HepG2 (cell line): ENCODE measurements around the gene TELO2. TPM values are rescaled to one million over a fixed set of nuclear protein-coding genes. Genes with fewer than 3 reads are reported as not detected.

Experiments
- GABPB1 ChIP-seq: IDR thresholded peaks from 2 replicates; pipeline ENCODE4 v1.6.1; 2016; ENCODE audit warnings: mild to moderate bottlenecking, missing genetic modification reagents, moderate library complexity, missing compliant biosample characterization
- HMGXB3 ChIP-seq: sonication (generic); formaldehyde crosslinking; IDR thresholded peaks from 2 replicates; pipeline ENCODE4 v1.4.0; 2020; ENCODE audit warnings: missing genetic modification reagents, borderline replicate concordance
- MAZ ChIP-seq, 2 experiments: sonication (generic) in 1 of 2; formaldehyde crosslinking in 1 of 2; IDR thresholded peaks; 2 replicates each; pipeline versions ENCODE4 v1.5.0 to v1.6.1; 2012 to 2020; ENCODE audit warnings: low read depth in 2 of 2, mild to moderate bottlenecking in 2 of 2, borderline replicate concordance in 1 of 2, improper control_type of control experiment in 1 of 2, low read length in 1 of 2, missing genetic modification reagents in 1 of 2, moderate library complexity in 1 of 2
- PRDM10 ChIP-seq: sonication (generic); formaldehyde crosslinking; IDR thresholded peaks from 2 replicates; pipeline ENCODE4 v1.4.0; 2020; ENCODE audit warnings: low read depth, missing genetic modification reagents
- SUZ12 ChIP-seq: fragments of 150-350 bp; IDR thresholded peaks from 2 replicates; pipeline ENCODE4 v1.6.1; 2014; ENCODE audit warnings: low read depth, low read length
- TFDP1 ChIP-seq: IDR thresholded peaks from 2 replicates; pipeline ENCODE4 v1.6.1; 2016; ENCODE audit warnings: missing compliant biosample characterization, missing genetic modification reagents, borderline replicate concordance
- THAP8 ChIP-seq: sonication (generic); formaldehyde crosslinking; IDR thresholded peaks from 2 replicates; pipeline ENCODE4 v1.5.1; 2020; ENCODE audit warnings: missing genetic modification reagents, mild to moderate bottlenecking, borderline replicate concordance
- ZNF646 ChIP-seq: sonication (generic); formaldehyde crosslinking; IDR thresholded peaks from 2 replicates; pipeline ENCODE4 v1.9.0; 2021; ENCODE audit warnings: mild to moderate bottlenecking, missing genetic modification reagents
- ZNF772 ChIP-seq: sonication (generic); formaldehyde crosslinking; IDR thresholded peaks from 2 replicates; pipeline ENCODE4 v1.5.0; 2020; ENCODE audit warnings: mild to moderate bottlenecking, missing genetic modification reagents
- polyA plus RNA-seq, 8 experiments: library from polyadenylated mRNA; depleted of rRNA in 3 of 8; stranded (reverse) in 7 of 8; unstranded in 1 of 8; fragments of >200 nt; fragmentation: Illumina TruSeq in 4 of 8; extraction: Trizol in 4 of 8; gene quantifications; 2 replicates each; pipeline versions ENCODE4 v1.2.1 to v1.2.3, GENCODE V29; 2011 to 2016; ENCODE audit warnings: low read depth in 4 of 8, missing spikeins in 1 of 8, mixed read lengths in 1 of 8; ENCODE audit not compliant: insufficient read depth in 1 of 8
- total RNA-seq, 5 experiments: library from RNA; depleted of rRNA; stranded (reverse); fragments of >200 nt; fragmentation: Illumina TruSeq; extraction: Trizol; gene quantifications; 2 replicates each; pipeline ENCODE4 v1.2.3, GENCODE V29; 2016; ENCODE audit warnings: low read depth in 1 of 5

Gene TELO2
- total and polyA plus RNA-seq, 2 of the 13 experiments (the other 11 are each of a cell fraction or from before 2014, with no cell fraction given): 10.1 to 17.9 TPM

GRCh38 chr16:1474796-1475551 lies 18.2 kb upstream of the TELO2 start, which contains the start of gene CLCN7 (continued):
- TF ChIP-seq ZNF646 (CRISPR knock-in tag) (no peak), THAP8 (peak; percentile 63; the same call in 1 of the 2 replicates), ZNF772 (0 out of 2 replicates have a peak, but pooled peaks have one; percentile 56), SUZ12 (peak; percentile 23; the same call in 1 of the 2 replicates), TFDP1 (peak; percentile 92), MAZ (IDR thresholded peaks at IDR 0.05; ENCODE audit: borderline replicate concordance, low read depth, low read length) (no peak), MAZ (CRISPR knock-in tag; IDR thresholded peaks at IDR 0.05; ENCODE audit: low read depth) (0 out of 2 replicates have a peak, but pooled peaks have one; percentile 71), HMGXB3 (CRISPR knock-in tag) (no peak), PRDM10 (CRISPR knock-in tag) (no peak), GABPB1 (CRISPR knock-in tag) (peak; percentile 88)
